GM18868 (cell line): ENCODE results near the gene UCP3.

Experiments used
- ATAC-seq: cut with Tn5 transposase; IDR thresholded peaks from one replicate; pipeline ENCODE4 v1.9.1; 2021; ENCODE audit warnings: mild to moderate bottlenecking, moderate library complexity; ENCODE audit not compliant: unreplicated experiment

Gene UCP3

DNA sequence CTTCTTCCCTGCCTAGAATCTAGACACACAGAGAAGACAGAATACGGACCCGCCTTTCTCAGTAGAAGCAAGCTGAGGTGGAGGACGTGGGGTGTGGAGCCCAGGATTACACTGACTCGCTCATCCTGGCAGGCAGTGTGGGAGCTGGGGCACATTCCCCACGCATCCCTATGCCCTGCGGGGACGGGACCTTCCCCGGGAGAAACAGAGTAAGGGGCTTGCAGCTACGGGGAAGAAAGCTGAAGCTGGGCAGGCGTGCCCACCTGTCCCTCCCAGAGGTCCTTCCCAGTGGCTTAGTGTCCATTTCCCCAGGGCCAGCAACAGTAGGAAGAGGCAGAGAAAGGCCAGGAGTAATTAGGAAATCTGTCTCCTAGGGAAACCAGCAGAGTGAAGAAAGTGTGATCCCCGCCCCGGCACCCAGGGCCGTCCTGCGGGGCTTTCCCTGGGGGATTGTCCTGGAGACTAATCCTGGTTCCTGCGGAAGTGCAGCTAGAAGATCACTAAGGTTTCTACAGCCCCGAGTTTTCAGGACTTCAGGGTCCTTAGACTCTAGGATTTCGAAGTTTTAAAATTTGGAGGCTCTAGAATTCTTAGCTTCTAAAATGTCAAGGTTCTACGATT is 50.3 kb downstream of the UCP3 start:
- no peak for ATAC-seq

GRCh38 chr11:73957654-73958361 is 51.1 kb downstream of the UCP3 start:
- no peak for ATAC-seq

GRCh38 chr11:73956876-73957653 is 51.8 kb downstream of the UCP3 start:
- no peak for ATAC-seq

- no peak for ATAC-seq
Measured at GRCh38 chr11:73951797-73952196, 57.1 kb downstream of the UCP3 start.

GRCh38 chr11:73950869-73951710 is 57.8 kb downstream of the UCP3 start, which contains the start of gene DNAJB13:
Gene DNAJB13 (plus strand): TSS chr11:73951026. CDS start chr11:73951070, 44 bp downstream.
- ATAC-seq: peak; percentile 87
